GM21423 (cell line): Measurements from ENCODE around the gene NDST4.
"Not testable (repeated sequence)": the region's sequence is repeated elsewhere in the genome, so short reads cannot be mapped to it uniquely, and the experiment has no call there.

Experiments used
- ATAC-seq: cut with Tn5 transposase; IDR thresholded peaks from one replicate; pipeline ENCODE4 v1.9.1; 2021; ENCODE audit warnings: mild to moderate bottlenecking, moderate library complexity; ENCODE audit not compliant: unreplicated experiment

NDST4 gene

DNA sequence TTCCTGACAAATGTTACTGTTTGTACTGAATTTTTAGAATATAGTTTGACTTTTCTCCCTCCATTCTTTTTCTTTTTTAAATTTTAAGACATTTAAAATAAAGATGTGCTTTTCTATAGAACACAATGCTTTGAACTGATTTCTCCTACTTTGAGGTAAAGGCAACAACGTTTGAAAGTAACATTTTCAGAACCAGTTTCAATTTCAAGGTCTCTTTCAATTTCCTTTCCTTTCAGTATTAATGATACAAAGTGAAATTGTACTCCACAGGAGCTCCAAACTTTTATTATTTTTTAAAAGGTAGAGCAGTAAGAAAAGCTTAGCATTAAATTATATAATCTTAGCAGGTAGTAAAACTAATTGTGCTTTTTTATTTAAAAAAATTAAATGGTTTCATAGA lies 54.9 kb downstream of the NDST4 start:
- ATAC-seq, result no peak

DNA sequence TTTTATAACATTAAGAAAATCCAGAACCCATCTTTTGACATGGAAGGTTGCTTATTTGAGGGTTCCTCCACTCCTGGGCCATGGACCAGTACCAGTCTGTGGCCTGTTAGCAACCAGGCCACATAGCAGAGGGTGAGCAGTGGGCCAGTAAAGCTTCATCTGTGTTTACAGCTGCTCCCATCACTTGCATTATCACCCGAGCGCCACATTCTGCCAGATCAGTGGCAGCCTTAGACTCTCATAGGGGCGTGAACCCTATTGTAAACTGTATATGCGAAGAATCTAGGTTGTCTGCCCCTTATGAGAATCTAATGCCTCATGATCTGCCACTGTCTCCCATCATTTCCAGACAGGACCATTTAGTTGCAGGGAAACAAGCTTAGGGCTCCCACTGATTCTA lies 58.6 kb downstream of the NDST4 start:
- no peak for ATAC-seq

DNA sequence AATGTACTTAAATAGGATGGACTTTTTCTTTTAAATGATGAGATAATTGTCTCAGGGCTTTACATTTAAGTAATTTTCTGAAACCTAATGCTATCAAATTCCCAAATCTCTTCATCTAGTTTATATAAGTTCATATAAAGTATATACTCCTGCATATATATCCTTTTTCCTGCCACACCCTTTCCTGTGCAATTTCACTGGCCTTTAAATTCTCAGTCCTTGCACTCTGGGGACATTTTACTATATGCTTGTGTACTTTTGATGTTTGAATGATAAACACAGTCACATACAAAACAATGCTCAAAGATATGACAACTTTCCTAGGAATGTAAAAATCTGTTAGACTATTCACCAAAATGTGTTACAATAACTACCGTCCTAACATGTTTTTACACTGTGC lies 60.1 kb downstream of the NDST4 start:
- no peak for ATAC-seq

DNA sequence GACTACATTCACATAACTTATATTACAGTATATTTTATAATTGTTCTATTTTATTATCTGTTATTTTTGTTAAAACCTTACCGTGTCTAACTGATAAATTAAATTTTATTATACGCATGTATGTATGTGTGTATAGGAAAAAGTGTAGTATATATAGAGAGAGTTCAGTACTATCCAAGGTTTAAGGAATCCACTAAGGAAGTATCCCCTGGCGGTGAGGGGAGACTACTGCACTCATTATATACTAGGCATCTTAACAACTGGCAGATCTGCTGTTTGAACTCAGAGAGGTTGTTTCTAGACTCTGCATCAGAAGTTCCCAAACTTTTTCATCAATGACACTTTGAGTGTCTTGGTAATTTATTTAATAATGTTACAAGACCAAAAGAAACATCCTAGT lies 70.9 kb downstream of the NDST4 start:
- ATAC-seq, result no peak

DNA sequence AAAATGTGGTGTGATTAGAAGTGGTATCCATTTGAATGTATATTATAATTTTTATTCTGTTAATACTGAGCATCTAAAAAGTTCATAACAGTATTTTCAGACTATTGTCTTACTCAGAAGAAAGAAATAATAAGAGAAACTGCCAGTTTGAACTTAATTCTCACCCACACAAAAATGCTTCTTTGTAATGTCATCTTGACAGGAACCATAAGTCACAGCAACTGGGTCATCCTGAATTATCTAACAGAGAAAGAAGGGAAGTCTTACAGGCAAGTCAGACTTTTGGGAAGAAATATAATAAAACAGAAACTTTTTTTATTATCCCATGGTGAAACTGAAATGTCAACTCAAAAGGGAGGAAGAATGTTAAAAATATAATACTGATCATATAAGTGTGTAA lies 83.1 kb downstream of the NDST4 start:
- no peak for ATAC-seq

DNA sequence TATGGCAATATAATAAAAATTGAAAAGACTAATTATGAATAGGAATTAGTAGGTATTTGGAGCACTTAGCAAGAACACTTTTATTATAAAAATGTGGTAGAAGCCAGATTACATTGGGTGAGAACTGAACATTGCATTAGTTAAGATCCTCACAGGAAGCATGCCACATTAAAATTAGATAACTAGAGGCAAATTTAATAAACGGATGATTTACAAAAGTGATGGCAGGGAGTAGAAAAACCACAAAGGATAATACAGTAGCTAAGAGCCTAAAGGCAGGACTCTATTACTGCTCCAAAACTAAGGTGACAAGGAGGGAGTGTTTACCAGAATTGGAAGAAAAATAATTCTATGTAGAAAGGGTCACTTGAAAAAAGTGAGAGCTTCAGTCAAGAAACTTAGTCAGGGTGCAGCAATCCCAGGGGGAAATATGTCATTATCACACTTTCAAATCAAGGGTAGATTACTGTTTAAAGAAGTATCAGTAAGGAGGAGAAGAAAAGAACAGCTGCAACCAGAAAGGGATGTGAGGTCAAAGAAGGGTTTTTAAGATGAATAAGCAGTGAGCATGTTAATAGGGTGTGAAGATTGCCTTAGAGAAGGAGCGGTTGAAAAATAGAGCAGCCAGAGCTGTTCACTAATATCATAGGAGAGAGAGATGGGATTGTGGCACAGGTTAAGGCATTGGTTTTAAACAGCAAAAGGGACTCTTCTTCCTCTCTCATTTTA lies 84.6 kb downstream of the NDST4 start:
- ATAC-seq, result no peak

DNA sequence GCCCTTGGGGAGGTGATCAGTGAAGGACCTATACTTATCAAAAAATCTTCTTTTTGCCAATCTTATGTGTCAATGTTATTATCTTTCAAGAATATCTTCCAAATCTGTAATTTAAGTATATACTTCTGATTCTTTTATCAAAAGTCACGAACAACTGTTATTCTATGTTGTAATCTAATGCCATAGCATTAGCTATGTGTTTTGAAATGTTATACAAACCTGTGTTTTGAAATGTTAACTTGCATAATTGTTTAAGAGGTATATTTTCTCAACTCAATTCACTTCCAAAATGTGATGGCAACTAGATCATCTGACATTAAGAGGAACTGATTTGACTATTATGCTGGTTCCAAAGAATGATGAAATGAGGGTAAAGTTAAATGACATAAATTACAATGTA lies 113.5 kb downstream of the NDST4 start:
- no peak for ATAC-seq

DNA sequence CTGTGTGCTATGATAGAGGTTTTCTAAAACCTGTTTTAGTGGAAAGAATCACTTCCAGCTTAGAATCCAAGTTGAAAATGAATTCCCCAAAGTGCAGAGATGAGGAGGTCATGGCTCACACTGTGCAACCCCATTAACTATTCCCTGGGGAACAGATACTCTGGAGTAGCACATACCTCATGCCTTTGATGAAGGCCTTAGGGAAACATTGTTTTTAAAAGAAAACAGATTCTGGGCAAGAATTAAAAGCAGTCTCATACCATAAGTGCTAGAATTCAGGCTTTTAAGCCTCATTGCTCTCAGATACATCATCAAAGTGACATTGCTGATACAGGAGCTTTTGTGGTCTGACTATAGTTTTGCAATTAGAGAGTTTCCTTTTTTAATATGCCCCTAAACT lies 115.1 kb downstream of the NDST4 start:
- ATAC-seq, result no peak

DNA sequence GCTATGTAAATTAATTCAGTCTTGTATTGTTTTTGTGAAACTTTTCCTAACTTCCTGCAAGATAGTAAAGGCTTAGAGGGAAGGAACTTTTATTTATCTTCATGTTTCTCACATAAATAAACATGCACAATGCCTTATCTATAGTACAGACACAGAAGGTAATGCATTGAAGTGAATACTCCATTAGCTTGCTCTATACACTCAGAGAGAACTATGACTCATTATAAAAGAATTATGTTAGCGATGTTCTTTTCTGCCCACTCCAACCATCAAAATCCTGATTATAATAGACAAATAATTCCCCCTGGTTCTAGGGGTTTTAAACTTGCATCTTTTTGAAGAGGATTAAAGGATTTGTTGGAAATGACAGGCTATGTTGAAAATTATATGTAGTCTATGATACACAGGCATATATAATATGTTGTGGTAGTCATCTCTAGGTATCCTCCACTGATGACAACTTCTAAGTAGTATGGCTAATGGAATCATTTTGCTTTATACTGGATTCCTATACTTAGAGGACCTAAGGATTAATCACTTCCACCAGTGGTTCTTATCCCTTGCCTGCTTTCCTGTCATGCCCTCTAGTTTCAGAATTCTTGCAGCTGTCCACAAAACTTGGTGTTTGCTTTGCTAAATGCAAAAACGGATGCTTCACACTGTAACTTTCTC lies 115.7 kb downstream of the NDST4 start:
- no peak for ATAC-seq

DNA sequence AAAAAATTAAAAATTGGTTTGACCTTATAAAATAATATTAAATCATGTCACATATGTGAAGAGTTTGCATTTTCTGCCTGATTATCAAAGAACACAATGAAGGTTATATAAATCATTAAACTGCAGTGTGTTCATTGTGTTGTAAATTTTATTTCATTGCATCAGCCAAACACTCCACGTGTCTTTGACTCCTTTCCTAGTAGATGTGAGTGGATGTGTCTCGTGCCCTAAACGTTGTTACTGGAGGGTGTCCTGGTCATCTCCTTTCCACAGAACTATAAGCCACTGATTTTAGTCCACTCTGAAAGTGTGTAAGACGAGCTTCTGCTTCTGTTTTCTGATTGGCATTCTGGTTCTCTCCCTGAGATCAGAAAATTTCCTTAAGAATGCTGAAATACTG lies 127.3 kb downstream of the NDST4 start:
- no peak for ATAC-seq

DNA sequence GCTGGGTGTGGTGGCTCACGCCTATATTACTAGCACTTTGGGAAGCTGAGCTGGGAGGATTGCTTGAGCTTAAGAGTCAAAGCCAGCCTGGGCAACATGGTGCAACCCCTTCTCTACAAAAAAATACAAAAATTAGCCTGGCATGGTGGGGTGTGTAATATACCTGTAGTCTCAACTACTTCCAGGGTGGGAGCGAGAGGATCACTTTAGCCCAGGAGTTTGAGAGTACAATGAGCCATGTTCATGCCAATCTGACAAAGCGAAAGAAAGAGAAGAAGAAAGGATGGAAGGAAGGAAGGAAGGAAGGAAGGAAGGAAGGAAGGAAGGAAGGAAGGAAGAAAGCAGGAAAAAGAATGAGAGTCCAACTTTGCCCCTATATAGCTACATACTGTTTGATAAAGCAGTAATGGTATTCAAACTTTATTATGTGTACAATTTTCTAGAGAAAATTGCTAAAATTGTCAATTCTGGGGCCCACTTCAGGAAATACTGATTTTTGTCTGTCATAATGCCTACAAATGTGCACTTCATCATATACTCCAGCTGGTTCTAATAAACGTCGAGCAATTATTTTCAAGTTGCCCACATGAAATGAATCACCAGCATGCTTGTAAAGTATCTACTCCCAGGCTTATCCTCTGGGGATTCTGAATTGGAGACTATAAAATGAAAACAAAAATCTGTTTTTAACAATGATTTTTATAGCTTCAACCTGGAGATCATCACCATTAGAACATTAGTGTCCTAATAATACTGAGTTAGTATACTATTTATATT lies 132.3 kb downstream of the NDST4 start:
- ATAC-seq, result no peak

DNA sequence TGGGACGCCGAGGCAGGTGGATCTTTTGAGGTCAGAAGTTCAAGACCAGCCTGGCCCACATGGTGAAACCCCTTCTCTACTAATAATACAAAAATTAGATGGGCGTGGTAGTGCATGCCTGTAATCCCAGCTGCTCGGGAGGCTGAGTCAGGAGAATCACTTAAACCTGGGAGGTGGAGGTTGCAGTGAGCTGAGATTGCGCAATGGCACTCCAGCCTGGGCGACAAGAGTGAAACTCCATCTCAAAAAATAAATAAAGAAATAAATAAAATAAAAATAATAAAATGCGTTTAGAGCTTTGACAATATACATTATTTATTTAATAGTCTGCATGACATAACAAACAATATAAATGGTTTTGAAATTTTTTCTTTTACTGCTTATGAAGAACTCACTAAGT lies 133.0 kb downstream of the NDST4 start:
- not testable (repeated sequence) for ATAC-seq

DNA sequence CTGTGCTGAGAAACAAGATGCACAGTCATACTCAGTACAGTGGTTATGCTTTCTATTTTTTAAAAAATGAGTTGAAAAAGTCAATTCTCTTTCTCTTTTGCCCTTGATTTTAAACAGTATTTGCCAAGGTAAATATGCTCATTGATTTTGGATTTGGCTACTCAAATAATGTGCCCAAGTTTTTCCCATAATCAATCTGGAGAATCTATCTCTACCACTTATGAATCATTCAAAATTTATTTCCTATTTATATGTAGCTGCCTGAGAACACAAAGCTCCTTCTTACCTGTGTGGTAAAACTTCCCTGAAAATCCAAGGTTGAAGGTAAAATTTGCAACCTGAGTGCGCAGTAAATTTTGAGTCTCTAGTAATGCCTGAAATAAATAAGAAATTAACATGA lies 136.5 kb downstream of the NDST4 start:
- no peak for ATAC-seq

DNA sequence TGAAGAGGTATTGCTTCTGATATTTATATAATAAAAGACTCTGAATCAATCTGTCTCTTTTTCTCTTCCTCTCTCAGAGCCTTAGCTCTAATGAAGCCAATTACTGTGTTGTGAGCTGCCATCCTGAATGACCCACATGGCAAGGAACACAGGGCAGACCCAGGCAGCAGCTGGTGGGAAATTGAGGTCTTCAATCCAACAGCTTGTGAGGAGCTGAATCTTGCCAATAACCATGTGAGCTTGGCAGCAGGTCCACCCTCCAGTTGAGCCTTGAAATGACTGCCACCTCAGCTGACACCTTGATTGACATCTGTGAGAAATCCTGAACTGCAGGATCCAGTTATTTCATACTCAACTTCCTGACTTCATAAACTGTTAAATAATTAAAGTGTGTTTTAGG lies 149.4 kb downstream of the NDST4 start:
- no peak for ATAC-seq

DNA sequence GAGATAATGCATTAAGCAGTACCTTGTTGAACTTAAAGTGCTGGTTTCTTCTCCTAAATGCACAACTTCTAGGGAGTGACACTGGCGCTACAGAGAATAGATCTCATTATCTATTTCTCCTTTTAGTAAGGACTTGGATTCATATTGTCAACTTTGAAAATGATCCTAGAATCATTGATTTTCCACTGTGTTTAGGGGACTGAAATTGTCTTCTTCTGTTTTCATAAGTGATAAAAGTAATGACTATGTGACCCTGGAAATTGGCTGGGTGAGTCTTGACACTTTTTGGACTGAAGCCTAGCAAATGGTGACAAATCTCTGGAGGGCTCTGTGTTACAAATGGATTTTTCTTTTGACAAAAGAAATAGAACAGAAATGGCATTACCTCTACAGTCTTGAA lies 167.8 kb downstream of the NDST4 start:
- ATAC-seq, result no peak

DNA sequence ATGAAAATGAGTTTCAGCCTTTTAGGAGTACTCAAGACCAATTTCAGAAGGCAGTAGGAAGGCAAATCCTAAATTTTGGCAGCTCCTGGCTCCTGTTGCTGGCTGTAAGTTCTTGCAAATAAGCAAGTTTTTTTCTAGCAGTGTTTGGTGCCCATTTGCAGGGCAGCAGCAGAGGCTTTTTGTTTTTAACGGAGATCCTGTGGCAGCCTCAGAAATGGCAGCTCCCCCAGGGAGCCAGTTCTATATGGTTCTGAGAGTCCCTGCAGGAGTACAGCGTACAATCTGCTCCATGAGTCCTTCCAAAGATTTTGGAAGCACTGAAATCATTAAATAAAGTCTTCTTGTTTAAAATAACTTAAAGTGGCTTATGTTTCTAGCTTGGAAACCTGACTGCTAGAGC lies 171.9 kb downstream of the NDST4 start:
- no peak for ATAC-seq

DNA sequence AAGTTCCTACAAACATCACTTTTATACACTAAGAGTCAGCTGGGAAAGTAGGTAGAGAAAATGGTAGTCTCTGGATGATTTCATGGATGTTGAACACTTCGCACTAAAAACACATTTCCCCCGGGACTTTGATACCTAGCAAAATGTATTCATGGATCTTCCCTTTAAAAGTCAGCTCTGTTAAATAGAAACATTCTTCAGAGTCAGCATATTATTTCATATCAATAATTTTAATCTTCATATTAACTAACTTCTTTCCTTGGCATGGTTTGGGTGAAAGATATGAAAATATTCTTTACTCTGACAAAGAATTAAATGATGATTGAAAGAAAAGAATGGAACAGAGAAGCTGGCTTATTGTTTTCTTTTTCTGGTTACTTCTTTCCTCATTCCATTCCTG lies 185.5 kb downstream of the NDST4 start:
- ATAC-seq, result no peak

DNA sequence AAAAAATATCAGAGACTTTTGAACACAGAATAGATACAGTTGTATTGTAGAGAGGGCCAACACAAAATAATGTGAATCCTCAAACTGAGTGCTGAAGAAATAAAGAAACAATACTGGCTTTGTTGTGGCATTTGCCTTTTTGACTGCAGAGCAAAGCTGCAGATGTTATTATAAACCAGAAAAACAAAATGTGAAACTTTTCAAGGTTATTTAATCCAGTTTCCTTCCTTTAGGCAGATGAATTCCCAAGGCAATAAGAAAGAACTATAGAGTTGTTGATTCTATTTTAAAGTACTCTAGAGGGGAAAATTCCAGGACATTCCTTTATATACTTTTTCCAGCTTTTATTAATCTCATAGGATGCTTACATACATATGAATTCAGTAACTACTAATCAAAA lies 186.8 kb downstream of the NDST4 start:
- ATAC-seq, result no peak

DNA sequence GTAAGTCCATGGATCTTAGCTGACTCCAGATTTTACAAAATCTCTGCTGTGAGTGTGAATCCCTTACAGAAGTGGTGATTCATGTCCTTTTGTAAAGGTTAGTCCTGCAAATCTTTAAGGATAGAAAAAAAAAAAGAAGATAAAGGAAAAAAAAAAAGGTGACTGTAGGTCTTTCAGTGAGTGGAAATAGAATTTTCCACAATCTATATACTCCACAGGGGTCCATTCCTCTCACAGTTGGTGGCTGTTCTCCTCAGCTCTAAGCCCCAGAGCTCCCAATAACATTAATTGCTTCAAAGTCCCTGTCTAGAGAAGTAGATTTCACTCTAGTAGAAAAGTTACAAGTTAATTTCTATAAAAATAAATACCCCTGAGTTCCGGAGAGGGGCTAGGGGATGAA lies 189.1 kb downstream of the NDST4 start:
- ATAC-seq, result no peak

DNA sequence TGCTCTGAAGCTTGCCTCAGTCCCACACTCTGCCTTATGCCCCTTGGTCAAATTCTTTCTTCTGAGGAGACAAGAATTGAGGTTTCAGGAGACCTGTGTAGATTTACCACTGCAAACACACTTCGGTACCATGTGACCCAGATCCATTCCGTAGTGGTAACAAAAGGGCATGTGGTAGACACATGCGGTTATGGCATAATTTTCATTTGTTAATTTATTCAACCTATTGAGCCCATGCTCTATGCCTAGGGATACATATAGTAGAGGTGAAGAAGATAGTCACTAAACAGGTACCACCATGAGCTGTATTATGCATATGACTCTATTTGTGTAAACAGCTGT lies 190.9 kb downstream of the NDST4 start:
- no peak for ATAC-seq

DNA sequence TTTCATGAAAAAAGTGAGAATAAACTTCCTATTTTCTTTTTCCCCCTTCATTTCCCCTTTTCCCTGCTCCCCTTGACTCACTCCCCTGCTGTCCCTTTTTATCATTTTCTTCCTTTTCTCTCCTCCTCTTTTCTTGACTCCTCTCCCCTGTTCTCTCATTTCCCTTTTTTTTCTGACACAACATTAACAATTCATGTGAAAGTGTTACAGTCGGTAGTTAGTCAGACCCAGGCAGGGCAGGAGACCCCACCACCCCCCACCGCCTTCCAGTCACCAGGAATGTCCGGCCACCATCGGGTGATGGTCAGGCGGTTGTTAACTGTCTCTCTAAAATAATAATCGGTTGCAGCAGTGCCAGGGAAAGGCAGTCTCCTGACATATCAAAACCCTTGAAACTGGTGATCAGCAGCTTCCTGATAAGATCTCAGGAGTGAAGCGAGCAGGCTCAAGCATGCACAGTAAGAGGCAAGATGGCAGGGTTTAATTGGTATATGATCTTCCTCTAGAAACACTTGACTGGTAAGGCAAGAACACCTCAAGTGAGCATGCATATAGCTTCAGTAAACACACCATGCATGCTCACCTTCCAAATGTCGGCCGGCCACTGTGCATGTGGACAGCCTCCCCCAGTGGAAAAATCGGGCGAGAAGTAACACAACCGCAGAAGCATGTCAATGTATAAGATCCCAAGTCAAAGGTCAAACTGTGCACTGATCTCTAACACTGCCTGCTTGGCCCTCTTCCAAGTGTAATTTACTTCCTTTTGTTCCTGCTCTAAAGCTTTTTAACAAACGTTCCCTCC lies 191.4 kb downstream of the NDST4 start:
- no peak for ATAC-seq
